HG03280 (cell line): Measurements from ENCODE around the gene NOL3.

ENCODE experiments used
- ATAC-seq: cut with Tn5 transposase; IDR thresholded peaks from one replicate; pipeline ENCODE4 v1.9.1; 2021; ENCODE audit warnings: mild to moderate bottlenecking, moderate library complexity; ENCODE audit not compliant: unreplicated experiment

NOL3 gene

GRCh38 chr16:67204076-67204475 lies 33.7 kb downstream of the NOL3 start:
- ATAC-seq = no peak

- no peak for ATAC-seq
Observed at GRCh38 chr16:67206129-67206837, 35.9 kb downstream of the NOL3 start.

- ATAC-seq = no peak
Observed at GRCh38 chr16:67206838-67207248, 36.5 kb downstream of the NOL3 start.

GRCh38 chr16:67207249-67208091 lies 37.1 kb downstream of the NOL3 start:
- ATAC-seq = no peak

GRCh38 chr16:67208154-67208896 lies 38.0 kb downstream of the NOL3 start:
- no peak for ATAC-seq

GRCh38 chr16:67209565-67209964 lies 39.2 kb downstream of the NOL3 start:
- no peak for ATAC-seq

GRCh38 chr16:67210069-67210937 lies 40.0 kb downstream of the NOL3 start:
- ATAC-seq = no peak

- ATAC-seq = no peak
Observed at GRCh38 chr16:67211674-67212073, 41.3 kb downstream of the NOL3 start.

GRCh38 chr16:67212766-67213165 lies 42.4 kb downstream of the NOL3 start:
- no peak for ATAC-seq

GRCh38 chr16:67213197-67214019 lies 43.1 kb downstream of the NOL3 start:
- ATAC-seq = no peak

- no peak for ATAC-seq
Observed at GRCh38 chr16:67215706-67216105, 45.4 kb downstream of the NOL3 start.

GRCh38 chr16:67216612-67217490 lies 46.5 kb downstream of the NOL3 start:
- no peak for ATAC-seq

GRCh38 chr16:67223992-67224391 lies 53.7 kb downstream of the NOL3 start:
- no peak for ATAC-seq
